IMR-90 (cell line): ENCODE measurements around the gene RNF17. TPM values are rescaled to one million over a fixed set of nuclear protein-coding genes. Genes with fewer than 3 reads are reported as not detected.

Source experiments
- ATAC-seq: fragments of 200-7000 bp; cut with Tn5 transposase; 2 replicates; pipeline ENCODE4 v1.9.1; 2020; ENCODE audit warnings: low read depth, mild to moderate bottlenecking, moderate library complexity
- BruUV-seq: library from RNA; stranded (reverse); fragments of 400-500 nt; replicated peaks from 2 replicates; lab custom pipeline; 2021; lab: Mats Ljungman, UMichigan
- CTCF ChIA-PET: fragments of 300-600 bp; formaldehyde crosslinking; extraction: SDS; loops from one replicate; lab custom pipeline; 2021; ENCODE audit warnings: antibody characterized with exemption; lab: Yijun Ruan, JAX
- POLR2A ChIA-PET: fragments of 300-600 bp; sonication (Branson Sonifier 250); formaldehyde crosslinking; loops from one replicate; lab custom pipeline; 2022; ENCODE audit warnings: antibody characterized with exemption; ENCODE audit not compliant: unreplicated experiment; lab: Charles Lee
- DNase-seq: peaks from one replicate; pipeline ENCODE4 v3.0.0; 2013
- H2AFZ ChIP-seq: replicated peaks from 2 replicates; pipeline ENCODE3; 2013; ENCODE audit warnings: low read length, mild to moderate bottlenecking; ENCODE audit not compliant: poor library complexity
- H2AK5ac ChIP-seq: 2 replicates; pipeline ENCODE4 v1.6.1; 2013; ENCODE audit warnings: low read depth, low read length, inconsistent platforms
- H2AK9ac ChIP-seq: replicated peaks from 2 replicates; pipeline ENCODE3; 2013; ENCODE audit warnings: mild to moderate bottlenecking, low read depth, low read length, moderate library complexity; ENCODE audit not compliant: poor library complexity
- H2BK120ac ChIP-seq: 2 replicates; pipeline ENCODE4 v1.6.1; 2013; ENCODE audit warnings: low read depth, low read length, inconsistent platforms
- H2BK15ac ChIP-seq: 3 replicates; pipeline ENCODE4 v1.6.1; 2013; ENCODE audit warnings: low read depth, low read length, inconsistent platforms
- H2BK20ac ChIP-seq: 2 replicates; pipeline ENCODE4 v1.6.1; 2013; ENCODE audit warnings: low read depth, mild to moderate bottlenecking, inconsistent platforms, low read length, moderate library complexity
- H2BK5ac ChIP-seq: 2 replicates; pipeline ENCODE4 v1.6.1; 2013; ENCODE audit warnings: mild to moderate bottlenecking, low read depth, low read length, inconsistent platforms; ENCODE audit not compliant: poor library complexity, severe bottlenecking
- H3K14ac ChIP-seq: replicated peaks from 2 replicates; pipeline ENCODE4 v1.6.1; 2013; ENCODE audit warnings: low read depth, low read length, inconsistent platforms
- H3K18ac ChIP-seq: 2 replicates; pipeline ENCODE4 v1.6.1; 2013; ENCODE audit warnings: low read depth, low read length, control low read depth
- H3K23ac ChIP-seq: 2 replicates; pipeline ENCODE4 v1.6.1; 2013; ENCODE audit warnings: low read depth, low read length, inconsistent platforms
- H3K27ac ChIP-seq: 2 replicates; pipeline ENCODE4 v1.5.1; 2013; ENCODE audit warnings: mild to moderate bottlenecking, control low read depth, low read length; ENCODE audit not compliant: insufficient read depth
- H3K27me3 ChIP-seq: 2 replicates; pipeline ENCODE4 v1.6.1; 2013; ENCODE audit warnings: low read length; ENCODE audit not compliant: control insufficient read depth, insufficient read depth
- H3K36me3 ChIP-seq: 2 replicates; pipeline ENCODE4 v1.6.1; 2013; ENCODE audit warnings: low read length, mixed read lengths; ENCODE audit not compliant: control insufficient read depth, insufficient read depth
- H3K4ac ChIP-seq: 2 replicates; pipeline ENCODE4 v1.6.1; 2013; ENCODE audit warnings: low read depth, low read length, inconsistent platforms
- H3K4me1 ChIP-seq: 2 replicates; pipeline ENCODE4 v1.6.1; 2013; ENCODE audit warnings: low read length, mixed read lengths; ENCODE audit not compliant: control insufficient read depth, insufficient read depth
- H3K4me2 ChIP-seq: 2 replicates; pipeline ENCODE4 v1.6.1; 2013; ENCODE audit warnings: low read depth, mild to moderate bottlenecking, control low read depth, low read length, moderate library complexity
- H3K4me3 ChIP-seq: 2 replicates; pipeline ENCODE4 v1.5.1; 2013; ENCODE audit warnings: low read depth, mild to moderate bottlenecking, control low read depth, low read length, moderate library complexity; ENCODE audit not compliant: insufficient read depth
- H3K56ac ChIP-seq: 2 replicates; pipeline ENCODE4 v1.6.1; 2013; ENCODE audit warnings: low read length, inconsistent platforms; ENCODE audit not compliant: insufficient read depth; ENCODE audit errors: extremely low read depth
- H3K79me1 ChIP-seq, 2 experiments: 2 replicates each; pipeline ENCODE4 v1.6.1; 2013; ENCODE audit warnings: low read length in 2 of 2, inconsistent platforms in 1 of 2, low read depth in 1 of 2
- H3K9ac ChIP-seq: 2 replicates; pipeline ENCODE4 v1.6.1; 2013; ENCODE audit warnings: low read depth, low read length, control low read depth
- H3K9me1 ChIP-seq: 2 replicates; pipeline ENCODE4 v1.6.1; 2013; ENCODE audit warnings: low read length, inconsistent platforms; ENCODE audit not compliant: insufficient read depth
- H3K9me3 ChIP-seq: 2 replicates; pipeline ENCODE4 v1.6.1; 2013; ENCODE audit warnings: low read length; ENCODE audit not compliant: control insufficient read depth, insufficient read depth
- H4K20me1 ChIP-seq: 2 replicates; pipeline ENCODE4 v1.6.1; 2013; ENCODE audit warnings: low read length, inconsistent platforms; ENCODE audit not compliant: insufficient read depth
- H4K5ac ChIP-seq: 2 replicates; pipeline ENCODE4 v1.6.1; 2013; ENCODE audit warnings: mild to moderate bottlenecking, low read depth, low read length, control low read depth
- H4K8ac ChIP-seq, 2 experiments: 2 replicates each; pipeline ENCODE4 v1.6.1; 2013; ENCODE audit warnings: low read depth in 2 of 2, low read length in 2 of 2, control low read depth in 1 of 2, inconsistent platforms in 1 of 2
- H4K91ac ChIP-seq: 2 replicates; pipeline ENCODE4 v1.6.1; 2013; ENCODE audit warnings: low read depth, low read length, inconsistent platforms; ENCODE audit not compliant: insufficient read depth
- FOS ChIP-seq: fragments of 150-350 bp; IDR thresholded peaks from 2 replicates; pipeline ENCODE4 v1.6.1; 2016; ENCODE audit warnings: low read depth, low read length
- MAFK ChIP-seq: IDR thresholded peaks from 2 replicates; pipeline ENCODE4 v1.6.1; 2012; ENCODE audit warnings: low read depth, low read length, improper control_type of control experiment
- POLR2A ChIP-seq: IDR thresholded peaks from 2 replicates; pipeline ENCODE4 v1.6.1; 2012; ENCODE audit warnings: mild to moderate bottlenecking, low read depth, low read length
- RAD21 ChIP-seq: IDR thresholded peaks from 2 replicates; pipeline ENCODE4 v1.6.1; 2012; ENCODE audit warnings: low read length, improper control_type of control experiment
- RCOR1 ChIP-seq: IDR thresholded peaks from 2 replicates; pipeline ENCODE4 v1.6.1; 2012; ENCODE audit warnings: mild to moderate bottlenecking, low read length, improper control_type of control experiment; ENCODE audit not compliant: insufficient replicate concordance
- SMC3 ChIP-seq: fragments of 150-350 bp; IDR thresholded peaks from 2 replicates; pipeline ENCODE4 v1.6.1; 2016; ENCODE audit warnings: low read depth, mild to moderate bottlenecking, antibody characterized with exemption, low read length, moderate library complexity
- WGBS, 2 experiments: methylation state at CpG; one replicate each; pipeline versions ENCODE4 v1.1.5 to v1.1.7; 2013; ENCODE audit warnings: missing lambda C conversion rate in 2 of 2; ENCODE audit not compliant: insufficient read length in 1 of 2; ENCODE audit errors: extremely low coverage in 2 of 2; 5-methylcytosine and 5-hydroxymethylcytosine counted together
- dilution Hi-C: fragments of 300-500 bp; cut with HindIII; formaldehyde crosslinking; loops from one replicate; pipeline ENCODE4 v1.14.3; 2018; ENCODE audit warnings: low sequenced_read_pairs; ENCODE audit not compliant: unreplicated experiment
- in situ Hi-C: fragments of 300-500 bp; cut with MboI; formaldehyde crosslinking; loops from 3 replicates; pipeline ENCODE4 v1.14.3; 2019; ENCODE audit warnings: low sequenced_read_pairs, inconsistent platforms, mixed read lengths
- intact Hi-C: fragments of 100-400 bp; cut with micrococcal nuclease; formaldehyde crosslinking; loops from 2 replicates; pipeline ENCODE4 v1.10.0; 2022
- polyA plus RNA-seq, 3 experiments: library from polyadenylated mRNA; depleted of rRNA; stranded (reverse); fragments of >200 nt; gene quantifications; 2 replicates each; pipeline ENCODE4 v1.2.3, GENCODE V29; 2012; ENCODE audit warnings: low replicate concordance in 1 of 3
- total RNA-seq: library from RNA; depleted of rRNA; stranded (reverse); fragments of >200 nt; gene quantifications from 2 replicates; pipeline ENCODE4 v1.2.3, GENCODE V29; 2012

The RNF17 gene
- total and polyA plus RNA-seq, 2 of the 4 experiments (the other 2 are of a cell fraction): 0.03 to 0.18 TPM

- no peak for DNase-seq
- H4K20me1 ChIP-seq: no peaks in the 10 kb centered on the region
- WGBS, 2 experiments: 14% methylated on average over 1 of the region's 6 CpGs; no CpG with 5 or more reads in 1 of the 2 experiments
Measured at GRCh38 chr13:24742294-24742693, 21.7 kb upstream of the RNF17 start.

More at GRCh38 chr13:24742294-24742693, 21.7 kb upstream of the RNF17 start:
- Histone ChIP-seq H2BK20ac (no peak overlapping the region), H3K27ac (no peak overlapping the region), H3K4me2 (no peak overlapping the region), H2AFZ (no peak overlapping the region), H3K9me1 (no peaks in the 10 kb centered on the region), H3K9ac (no peak overlapping the region), H3K27me3 (peaks cover 27% of the 10 kb centered on the region; the same call in 1 of the 2 replicates), H3K9me3 (no peaks in the 10 kb centered on the region), H2AK5ac (no peak overlapping the region), H3K79me1 (no peaks in the 10 kb centered on the region), H3K4me1 (no peaks in the 10 kb centered on the region), H3K23ac (no peak overlapping the region), H2BK15ac (no peak overlapping the region), H4K91ac (no peak overlapping the region), H2BK5ac (no peak overlapping the region), H3K36me3 (no peaks in the 10 kb centered on the region), H3K14ac (no peak overlapping the region), H4K8ac (no peak overlapping the region), H3K56ac (no peak overlapping the region), H3K4me3 (no peak overlapping the region), H2AK9ac (no peak overlapping the region), H2BK120ac (no peak overlapping the region), H3K4ac (no peak overlapping the region), H4K5ac (no peak overlapping the region), H3K18ac (no peak overlapping the region)
- no peak for TF ChIP-seq MAFK
- TF ChIP-seq RAD21: no peak
- TF ChIP-seq POLR2A: no peak
- TF ChIP-seq RCOR1: no peak
- TF ChIP-seq SMC3: no peak
- TF ChIP-seq FOS: no peak
- intact Hi-C loops (no loop called here), dilution Hi-C loops (no loop called here), in situ Hi-C loops (no loop called here)
- BruUV-seq: no TSS peak
- ATAC-seq: no peak
- ChIA-PET POLR2A (no interaction called here), CTCF (no interaction called here)
